Ureter (tissue), 1 donor: ENCODE data around the gene MOB1A. TPM values are rescaled to one million over a fixed set of nuclear protein-coding genes. Genes with fewer than 3 reads are reported as not detected.
"Not testable (repeated sequence)": the region's sequence is repeated elsewhere in the genome, so short reads cannot be mapped to it uniquely, and the experiment has no call there.

Experiments used
- DNase-seq: peaks from one replicate; pipeline ENCODE4 v3.0.0-alpha.2; 2020; ENCODE audit warnings: low spot score
- total RNA-seq: library from RNA; stranded (reverse); gene quantifications from one replicate; pipeline ENCODE4 v1.2.4, GENCODE V29; 2023
- donor health status: DM: yes; HTN: yes; CAD: no.

Gene MOB1A
- total RNA-seq, 1 donor from 2014 or later, result 96.9 TPM

DNA sequence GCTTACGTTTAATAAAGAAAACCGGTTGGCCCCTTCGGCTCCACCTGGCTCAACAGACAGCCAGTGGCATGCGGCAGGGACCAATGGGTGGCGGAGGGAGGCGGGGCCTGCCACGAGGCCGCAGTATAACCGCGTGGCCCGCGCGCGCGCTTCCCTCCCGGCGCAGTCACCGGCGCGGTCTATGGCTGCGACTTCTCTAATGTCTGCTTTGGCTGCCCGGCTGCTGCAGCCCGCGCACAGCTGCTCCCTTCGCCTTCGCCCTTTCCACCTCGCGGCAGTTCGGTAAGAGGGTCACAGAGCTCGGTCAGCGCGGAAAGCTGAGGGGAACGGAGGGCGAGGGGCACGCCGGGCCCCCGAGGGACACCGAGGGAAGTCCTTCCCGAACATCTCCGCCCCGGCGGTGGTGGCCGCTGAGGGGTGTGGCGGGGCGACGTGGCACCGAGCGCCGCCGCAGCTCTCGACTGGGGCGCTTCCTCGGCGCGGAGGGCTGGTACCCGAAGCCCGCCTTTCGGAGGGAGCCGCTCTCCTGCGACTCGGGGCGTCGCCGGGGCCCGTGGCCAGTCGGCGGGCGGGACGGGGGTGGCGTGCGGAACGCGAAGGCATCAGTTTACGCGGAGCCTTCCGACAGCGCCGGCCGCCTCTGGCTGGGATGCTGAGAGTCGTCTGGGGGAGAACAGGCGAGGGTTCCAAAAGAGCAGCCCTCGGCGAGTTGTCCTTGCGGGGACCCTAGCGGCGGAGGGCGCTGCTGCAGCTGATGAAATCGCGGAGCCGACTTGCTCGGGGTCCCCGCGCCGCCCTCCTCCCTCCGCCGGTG, 20.0 kb upstream of the MOB1A start, which contains the start of gene MTHFD2:
TSS of gene MTHFD2 (plus strand) at position 155 of the 814 bp plus-strand sequence. CDS start at position 182, 27 bp downstream.
- DNase-seq, result peak; percentile 92

DNA sequence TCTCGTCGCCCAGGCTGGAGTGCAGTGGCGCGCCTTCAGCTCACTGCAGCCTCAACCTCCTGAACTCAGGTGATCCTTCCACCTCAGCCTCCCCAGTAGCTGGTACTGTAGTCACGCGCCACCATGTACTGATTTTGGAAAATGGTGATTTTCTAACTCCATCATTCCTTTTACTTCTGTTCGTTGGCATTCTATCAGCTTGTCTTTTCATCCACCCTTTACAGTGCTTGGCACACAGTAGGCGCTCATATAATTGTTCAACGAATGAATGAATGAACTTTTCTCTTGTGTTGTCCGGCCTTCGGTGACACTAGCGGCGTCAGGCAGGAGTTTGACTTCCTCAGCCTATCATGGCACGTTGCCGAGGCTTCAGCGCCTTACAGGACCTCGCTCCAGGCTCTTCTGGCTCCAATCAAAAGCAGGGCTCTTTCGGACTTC, 19.4 kb upstream of the MOB1A start:
- DNase-seq, result no peak

- DNase-seq, result no peak
Observed at GRCh38 chr2:74197049-74197448, 18.4 kb upstream of the MOB1A start.

DNA sequence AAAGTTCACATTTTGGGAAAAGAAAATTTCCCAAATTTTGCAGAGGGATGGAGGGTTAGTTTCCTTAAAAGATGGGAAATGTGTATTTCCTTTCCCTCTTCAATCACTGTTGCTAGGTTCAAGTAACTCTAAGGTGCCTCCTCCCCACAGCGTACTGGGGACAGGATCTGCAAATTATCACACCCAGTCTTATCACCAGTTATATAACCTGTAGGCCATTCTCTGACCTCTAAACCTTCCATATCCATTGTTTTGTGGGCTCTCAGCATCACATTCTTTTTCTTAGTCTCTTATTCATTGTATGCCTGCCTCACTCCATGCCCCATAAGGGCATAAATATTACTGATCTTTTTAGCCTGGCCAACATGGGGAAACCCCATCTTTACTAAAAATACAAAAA, 16.1 kb upstream of the MOB1A start:
- DNase-seq, result no peak

DNA sequence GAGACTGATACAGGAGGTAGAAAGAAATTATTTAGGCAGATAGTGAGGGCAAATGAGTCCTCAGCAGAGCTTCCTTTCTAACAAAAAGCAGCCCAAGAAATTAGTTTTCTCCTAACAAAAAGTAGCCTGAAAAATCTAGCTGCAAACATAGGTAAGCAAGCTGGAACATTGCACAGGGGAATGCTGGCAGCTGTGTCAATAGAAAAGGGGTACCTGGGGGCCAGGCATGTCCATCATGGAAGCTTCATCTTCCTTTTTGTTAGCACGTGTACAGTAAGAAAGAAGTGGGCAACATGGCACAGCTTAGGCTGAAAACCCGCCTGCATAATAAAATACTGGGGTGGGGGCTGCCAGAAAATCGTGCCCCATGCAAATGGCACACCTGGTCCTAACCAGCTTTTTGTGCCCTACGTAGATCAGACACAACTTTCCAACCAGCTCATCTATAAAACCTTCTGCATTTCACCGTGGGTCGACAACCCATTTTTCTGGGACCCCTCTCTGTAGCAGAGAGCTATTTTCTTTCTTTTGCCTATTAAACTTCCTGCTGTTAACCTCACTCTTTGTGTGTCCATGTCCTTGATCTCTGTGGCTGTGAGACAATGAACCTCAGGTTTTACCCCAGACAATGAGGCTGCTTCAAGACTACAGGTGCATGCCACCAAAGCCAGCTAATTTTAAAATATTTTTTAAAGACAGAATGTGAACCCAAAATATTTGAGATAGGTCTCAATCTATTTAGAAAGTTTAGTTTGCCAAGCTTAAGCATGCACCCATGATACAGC, 13.1 kb upstream of the MOB1A start:
- DNase-seq, result no peak

GRCh38 chr2:74188696-74189095, 10.0 kb upstream of the MOB1A start:
- DNase-seq, result no peak

GRCh38 chr2:74188018-74188601, 9.4 kb upstream of the MOB1A start:
- peak; percentile 55 for DNase-seq

DNA sequence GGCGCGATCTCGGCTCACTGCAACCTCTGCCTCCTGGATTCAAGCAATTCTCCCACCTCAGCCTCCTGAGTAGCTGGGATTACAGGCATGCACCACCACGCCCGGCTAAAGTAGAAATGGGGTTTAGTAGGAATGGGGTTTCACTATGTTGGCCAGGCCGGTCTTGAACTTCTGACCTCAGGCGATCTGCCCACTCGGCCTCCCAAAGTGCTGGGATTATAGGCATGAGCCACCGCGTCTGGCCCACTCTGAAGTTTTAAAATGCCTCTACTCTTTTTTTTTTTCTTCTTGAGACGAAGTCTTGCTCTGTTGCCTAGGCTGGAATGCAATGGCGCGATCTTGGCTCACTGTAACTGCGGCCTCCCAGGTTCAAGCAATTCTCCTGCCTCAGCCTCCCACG, 8.0 kb upstream of the MOB1A start:
- not testable (repeated sequence) for DNase-seq

DNA sequence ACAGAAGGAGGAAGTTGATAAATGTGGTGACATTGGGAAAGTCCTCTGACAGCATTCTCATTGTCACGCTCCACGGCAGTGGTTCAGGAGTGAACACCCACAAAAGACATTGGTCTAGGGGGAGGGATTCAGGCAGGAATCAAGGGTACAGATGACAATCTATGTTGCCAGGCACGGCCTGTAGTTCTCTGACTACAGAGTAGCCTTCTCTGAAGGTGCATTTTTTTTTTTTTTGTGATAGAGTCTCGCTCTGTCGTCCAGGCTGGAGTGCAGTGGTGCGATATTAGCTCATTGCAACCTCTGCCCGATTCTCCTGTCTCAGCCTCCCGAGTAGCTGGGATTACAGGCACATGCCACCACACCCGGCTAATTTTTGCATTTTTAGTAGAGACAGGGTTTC, 7.4 kb upstream of the MOB1A start:
- no peak for DNase-seq

- no peak for DNase-seq
Observed at GRCh38 chr2:74183878-74184277, 5.2 kb upstream of the MOB1A start.

- peak; percentile 51 for DNase-seq
Observed at GRCh38 chr2:74181739-74182138, 3.1 kb upstream of the MOB1A start.

DNA sequence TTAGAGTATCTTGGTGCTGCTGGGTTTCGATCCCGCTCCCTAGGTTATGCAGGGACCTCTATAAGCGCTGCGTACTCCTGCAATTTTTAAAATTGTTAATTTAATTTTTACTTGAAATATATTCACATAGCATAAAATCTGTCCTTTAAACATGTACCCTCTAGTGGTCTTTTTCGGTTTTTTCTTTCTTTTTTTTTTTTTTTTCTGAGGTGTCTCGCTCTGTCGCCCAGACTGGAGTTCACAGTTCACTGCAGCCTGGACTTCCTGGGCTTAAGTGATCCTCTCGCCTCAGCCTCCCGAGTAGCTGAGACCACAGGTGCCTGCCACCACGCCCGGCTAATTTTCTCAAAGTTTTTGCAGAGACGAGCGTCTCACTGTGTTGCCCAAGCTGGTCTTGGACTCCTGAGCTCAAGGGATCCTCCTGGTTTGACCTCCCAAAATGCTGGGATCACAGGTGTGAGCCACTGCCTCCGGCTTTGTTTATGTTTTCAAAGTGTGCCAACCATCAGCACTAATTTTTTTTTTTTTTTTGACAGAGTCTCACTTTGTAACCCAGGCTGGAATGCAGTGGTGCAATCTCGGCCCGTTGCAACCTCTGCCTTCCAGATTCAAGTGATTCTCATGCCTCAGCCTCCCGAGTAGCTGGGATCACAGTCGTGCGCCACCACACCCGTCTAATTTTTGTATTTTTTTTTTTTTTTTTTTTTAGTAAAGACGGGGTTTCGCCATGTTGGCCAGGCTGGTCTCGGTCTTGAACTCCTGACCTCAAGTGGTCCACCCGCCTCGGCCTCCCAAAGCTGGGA, 585 bp upstream of the MOB1A start:
- no peak for DNase-seq

- DNase-seq, result no peak
Observed at GRCh38 chr2:74177696-74178095, 983 bp downstream of the MOB1A start.

GRCh38 chr2:74174909-74175308, 3.8 kb downstream of the MOB1A start:
- no peak for DNase-seq

- DNase-seq, result no peak
Observed at GRCh38 chr2:74168739-74169138, 9.9 kb downstream of the MOB1A start.

DNA sequence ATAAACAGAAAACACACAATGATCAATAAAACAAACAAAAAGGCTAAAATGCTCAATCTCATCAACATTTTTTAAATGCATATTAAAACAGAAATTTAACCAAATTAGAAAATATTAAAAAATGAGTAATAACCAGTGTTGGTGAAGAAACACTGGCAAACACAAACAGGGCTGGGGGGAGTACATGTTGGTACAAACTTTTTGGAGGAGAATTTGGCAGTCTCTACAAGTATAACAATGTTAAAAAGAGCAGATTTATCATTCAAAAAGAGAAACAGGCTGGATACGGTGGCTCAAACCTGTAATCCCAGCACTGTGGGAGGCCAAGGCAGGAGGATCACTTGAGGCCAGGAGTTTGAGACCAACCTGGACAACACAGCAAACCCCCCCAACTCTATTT, 13.9 kb downstream of the MOB1A start:
- no peak for DNase-seq

- no peak for DNase-seq
Observed at GRCh38 chr2:74162951-74163350, 15.7 kb downstream of the MOB1A start.

DNA sequence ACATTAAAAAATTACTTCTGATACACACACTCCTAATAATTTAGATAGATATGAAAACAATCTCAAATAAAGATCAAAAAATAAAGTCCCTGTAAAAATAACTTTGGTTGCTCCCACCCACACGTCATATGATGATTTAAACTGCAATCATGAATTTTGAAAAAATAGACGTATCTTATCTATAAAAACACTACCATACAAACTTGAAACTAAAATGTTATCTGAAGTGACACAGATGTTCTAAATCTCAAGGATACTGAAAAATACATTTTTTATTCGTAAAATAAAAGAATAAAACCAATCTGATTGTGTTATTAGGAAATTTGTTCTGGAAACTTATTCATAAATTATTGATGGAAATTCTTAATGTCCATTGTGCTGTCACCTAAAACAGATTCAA, 22.8 kb downstream of the MOB1A start:
- no peak for DNase-seq

DNA sequence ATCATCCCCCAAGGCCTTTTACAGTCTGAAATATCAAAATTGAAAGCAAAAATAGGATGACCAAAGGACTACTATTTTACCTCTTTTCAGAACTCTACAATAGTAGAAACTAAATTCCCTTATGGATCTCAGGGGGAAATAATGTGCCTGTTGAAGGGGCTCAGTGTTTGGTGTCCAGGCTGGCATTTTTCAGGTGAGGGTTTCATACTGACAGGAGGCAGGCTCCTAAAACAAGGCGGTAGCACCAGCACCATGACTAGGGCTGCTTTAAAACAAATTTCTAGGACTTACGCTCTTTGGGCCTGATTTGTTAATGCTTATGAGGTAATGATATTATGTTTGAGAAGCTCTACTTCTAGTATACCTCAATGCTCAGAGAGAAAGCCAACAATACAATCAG, 25.7 kb downstream of the MOB1A start:
- DNase-seq, result no peak

- DNase-seq, result no peak
Observed at GRCh38 chr2:74149570-74150319, 28.9 kb downstream of the MOB1A start.

DNA sequence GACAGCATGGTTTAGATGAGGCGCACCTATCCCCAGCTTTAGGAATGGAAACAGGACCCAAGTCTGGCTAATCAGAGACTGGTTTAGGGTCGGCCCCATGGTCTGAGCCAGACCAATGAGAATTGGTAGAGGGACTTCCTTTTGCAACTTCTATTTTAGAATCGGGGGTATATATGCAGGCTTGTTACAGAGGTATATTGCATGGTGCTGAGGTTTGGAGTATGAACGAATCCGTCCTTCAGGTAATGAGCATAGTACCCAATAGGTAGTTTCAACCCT, 29.5 kb downstream of the MOB1A start:
- no peak for DNase-seq
